ENCODE data around the gene ESYT2.
"Not testable (repeated sequence)": the region's sequence is repeated elsewhere in the genome, so short reads cannot be mapped to it uniquely, and the experiment has no call there.

ESYT2 gene

DNA sequence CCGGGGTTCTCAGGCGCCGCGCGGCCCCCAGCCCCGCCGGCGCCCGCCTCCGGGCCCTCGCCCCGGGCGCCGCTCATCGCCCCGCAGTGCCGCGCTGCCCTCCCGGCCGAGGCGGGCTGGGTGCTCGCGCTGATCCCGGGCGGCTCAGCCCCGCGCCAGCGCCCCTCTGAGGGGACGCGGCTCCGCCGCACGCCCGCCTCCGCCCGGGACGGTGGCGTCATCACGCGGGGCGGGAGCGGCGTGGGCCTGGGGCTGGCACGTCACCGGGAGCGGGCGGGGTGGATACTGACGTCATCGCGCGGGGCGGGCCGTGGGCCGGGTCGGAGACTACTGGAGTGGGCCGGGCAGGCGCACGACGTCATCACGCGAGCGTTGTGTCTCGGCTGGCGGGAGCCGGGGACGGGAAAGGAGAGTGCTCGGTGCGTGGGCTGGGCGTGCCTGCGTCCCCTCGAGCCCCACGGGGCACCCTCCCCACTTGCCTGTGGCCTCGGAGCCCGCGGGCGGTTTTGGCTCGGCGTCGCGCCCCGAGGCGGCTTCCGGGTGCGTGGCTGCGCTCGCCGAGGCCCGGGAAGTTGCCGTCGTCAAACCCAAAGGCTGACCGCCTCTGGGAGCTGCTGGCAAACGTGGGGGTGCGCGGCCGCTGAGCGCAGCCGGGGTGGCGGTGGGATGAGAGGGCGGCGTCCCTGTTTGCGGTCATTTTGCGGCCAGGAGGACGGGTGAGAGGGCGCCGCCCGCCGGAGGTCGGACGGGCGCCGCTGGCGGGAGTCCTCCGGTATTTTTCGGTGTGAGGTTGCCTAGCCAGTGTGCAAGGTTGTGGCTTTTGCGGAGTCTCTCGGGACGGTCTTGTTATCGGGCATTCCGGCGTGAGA lies at the start of gene ESYT2:
ESYT2 (minus strand) TSS at position 168 of the 869 bp plus-strand sequence; CDS start at position 77, 91 bp downstream.
- DNase-seq: peak; percentile 100

GRCh38 chr7:158878151-158879079 lies 49.1 kb upstream of the ESYT2 start:
- not testable (repeated sequence) for DNase-seq

- no peak for DNase-seq
Measured at GRCh38 chr7:158876984-158877383, 47.7 kb upstream of the ESYT2 start.

DNA sequence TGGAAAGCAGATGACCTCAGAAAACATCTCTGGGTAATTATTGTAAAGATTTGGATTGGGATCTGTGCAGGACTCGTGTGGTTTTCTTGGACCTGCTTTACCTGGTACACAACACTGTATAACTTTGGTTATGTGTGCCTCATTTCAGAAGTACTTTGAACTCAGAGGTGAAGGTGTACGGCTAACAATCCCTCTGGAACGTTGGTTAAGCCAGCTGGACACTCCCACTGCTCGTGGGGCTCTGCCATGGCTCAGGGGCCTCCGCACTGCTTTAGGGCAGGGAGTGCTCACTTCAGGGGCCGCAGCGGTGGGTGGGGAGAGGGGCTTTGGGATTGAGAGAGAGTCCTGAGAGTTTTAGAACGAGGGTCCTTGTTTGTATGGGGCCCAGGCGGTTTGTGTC lies 40.6 kb upstream of the ESYT2 start:
- DNase-seq: no peak

- DNase-seq: no peak
Measured at GRCh38 chr7:158868764-158869410, 39.6 kb upstream of the ESYT2 start.

- no peak for DNase-seq
Measured at GRCh38 chr7:158867214-158867984, 38.1 kb upstream of the ESYT2 start.

DNA sequence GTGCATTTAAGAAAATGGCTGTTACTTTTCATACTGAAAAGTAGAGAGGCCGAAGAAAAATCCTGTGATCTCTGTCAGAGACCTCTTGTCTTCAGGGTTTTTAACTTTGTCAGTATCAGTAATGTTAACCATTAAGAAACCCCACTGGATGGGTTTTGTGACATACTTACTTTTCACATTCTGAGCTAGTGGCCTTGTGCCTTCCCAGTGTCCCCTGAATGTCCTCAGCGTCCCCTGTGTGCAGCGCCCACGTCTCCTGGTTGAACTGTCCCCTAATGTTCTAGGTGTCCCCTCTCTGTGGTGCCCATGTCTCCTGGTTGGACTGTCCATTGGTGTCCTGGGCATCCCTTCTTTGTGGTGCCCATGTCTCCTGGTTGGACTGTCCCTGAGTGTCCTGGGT lies 36.7 kb upstream of the ESYT2 start:
- DNase-seq: no peak

- no peak for DNase-seq
Measured at GRCh38 chr7:158865462-158865922, 36.2 kb upstream of the ESYT2 start.

GRCh38 chr7:158864833-158865232 lies 35.5 kb upstream of the ESYT2 start:
- DNase-seq: no peak

DNA sequence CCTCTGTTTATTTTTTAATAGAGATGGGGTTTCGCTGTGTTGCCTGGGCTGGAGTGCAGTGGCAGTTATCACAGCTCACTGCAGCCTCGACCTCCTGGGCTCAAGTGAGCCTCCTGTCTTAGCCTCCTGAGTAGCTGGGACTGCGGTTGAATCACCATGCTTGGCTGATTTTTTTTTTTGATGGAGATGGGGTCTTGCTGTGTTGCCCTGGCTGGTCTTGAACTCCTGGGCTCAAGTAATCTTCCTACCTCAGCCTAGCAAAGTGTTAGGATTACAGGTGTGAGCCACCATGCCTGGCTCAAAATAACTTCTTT lies 35.2 kb upstream of the ESYT2 start:
- DNase-seq: no peak

- DNase-seq: no peak
Measured at GRCh38 chr7:158863611-158864506, 34.5 kb upstream of the ESYT2 start.

- not testable (repeated sequence) for DNase-seq
Measured at GRCh38 chr7:158862985-158863610, 33.8 kb upstream of the ESYT2 start.

GRCh38 chr7:158861936-158862704 lies 32.8 kb upstream of the ESYT2 start:
- DNase-seq: no peak

DNA sequence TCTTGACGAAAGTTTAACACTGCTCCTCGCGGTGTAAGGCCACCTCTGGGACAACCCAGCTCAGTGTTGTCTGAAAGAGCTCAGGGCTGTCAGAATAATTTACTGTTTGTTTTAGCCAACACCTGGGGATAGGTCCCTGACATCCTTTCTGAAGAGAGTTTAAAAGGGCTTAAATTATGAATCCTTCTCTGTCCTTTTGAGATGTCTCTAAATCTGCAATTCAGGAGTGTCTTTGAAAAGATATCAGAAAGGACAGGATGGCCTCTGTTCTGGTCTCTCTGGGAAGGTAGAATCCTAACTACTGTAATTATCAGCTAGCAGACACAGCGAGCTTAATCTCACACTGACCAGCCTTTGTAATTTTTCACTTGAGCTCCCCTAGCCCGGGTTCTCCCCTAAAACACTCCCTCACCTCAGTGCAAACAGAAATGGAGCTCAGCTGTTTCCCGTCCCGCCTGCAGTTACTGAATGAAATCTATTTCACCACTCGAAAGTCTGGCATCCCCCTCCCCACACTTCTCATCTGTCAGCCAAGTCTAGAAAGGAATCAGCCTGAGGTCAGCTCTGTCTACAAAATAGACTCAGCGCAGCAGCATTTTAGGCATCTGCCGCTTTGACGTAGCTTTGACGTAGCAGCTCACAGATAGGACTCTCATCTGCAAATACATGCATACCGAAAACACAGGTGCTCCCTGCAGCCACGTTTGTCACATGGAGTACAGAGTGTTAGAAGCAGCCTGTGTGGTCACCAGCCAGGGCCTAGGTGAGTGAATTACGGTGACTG lies 31.9 kb upstream of the ESYT2 start:
- DNase-seq: no peak

DNA sequence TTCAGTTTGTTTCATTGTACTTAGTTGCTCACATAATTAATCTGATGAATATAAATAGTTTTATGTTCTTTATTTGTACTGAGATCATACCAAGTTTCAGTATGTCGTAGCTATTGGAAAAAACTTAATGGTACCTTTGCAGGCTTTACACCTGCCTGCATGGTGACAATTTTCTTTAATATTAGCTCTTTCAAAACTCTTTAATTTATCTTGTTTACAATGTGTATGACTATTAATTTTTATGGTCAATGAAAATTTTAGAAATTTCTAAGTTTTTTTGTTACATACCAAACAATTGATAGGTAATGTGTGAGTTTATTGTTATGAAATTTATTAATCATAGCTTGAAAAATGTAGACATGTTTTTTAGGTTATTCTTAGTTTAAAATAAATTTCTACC lies 31.1 kb upstream of the ESYT2 start:
- no peak for DNase-seq

DNA sequence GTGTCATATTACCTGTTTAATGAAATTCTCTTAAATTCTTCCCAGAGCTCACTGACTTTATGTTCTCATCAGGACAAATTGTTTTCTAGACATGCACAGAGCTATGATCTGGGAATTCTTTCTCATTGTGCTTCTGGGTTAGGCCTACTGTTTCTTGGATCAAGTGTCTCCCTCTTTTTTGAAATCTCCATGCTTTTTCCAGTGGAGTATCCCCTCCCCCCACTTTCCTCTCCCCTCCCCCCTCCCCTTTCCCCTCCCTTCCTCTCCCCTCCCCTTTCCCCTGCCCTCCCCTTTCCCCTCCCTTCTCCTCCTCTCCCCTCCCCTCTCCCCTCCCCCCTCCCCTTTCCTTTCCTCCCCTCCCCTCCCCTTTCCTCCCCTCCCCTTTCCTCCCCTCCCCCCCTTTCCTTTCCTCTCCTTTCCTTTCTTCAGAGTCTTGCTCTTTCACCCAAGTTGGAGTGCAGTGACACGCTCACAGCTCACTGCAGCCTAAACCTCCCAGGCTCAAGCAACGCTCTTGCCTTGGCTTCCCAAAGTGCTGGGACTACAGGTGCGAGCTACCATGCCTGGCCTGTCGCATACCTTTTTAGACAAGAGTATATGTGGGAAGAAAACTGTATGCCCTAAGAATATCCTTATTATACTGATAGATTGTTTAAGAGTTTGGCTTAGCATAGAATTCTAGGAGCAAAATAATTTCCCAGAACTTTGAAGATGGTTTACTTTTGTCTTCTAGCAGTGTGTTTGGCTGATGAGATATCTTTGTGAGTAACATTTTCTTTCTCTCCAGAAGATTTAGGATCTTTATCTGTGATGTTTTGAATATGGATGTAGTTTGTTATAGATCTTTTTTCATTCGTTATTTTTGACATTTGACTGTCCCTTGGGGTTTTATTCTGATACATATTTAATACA lies 29.5 kb upstream of the ESYT2 start:
- no peak for DNase-seq

- DNase-seq: no peak
Measured at GRCh38 chr7:158856883-158857668, 27.8 kb upstream of the ESYT2 start.

All from activated CD4-positive, alpha-beta T cell treated with anti-CD3 and anti-CD28 coated beads for 1 hour (primary cell).